ENCODE data around the gene GSTM3. TPM values are rescaled to one million over a fixed set of nuclear protein-coding genes. Genes with fewer than 3 reads are reported as not detected.

GSTM3 gene
- total RNA-seq, 4 donors from 2014 or later = 65.9 to 288 (median 114) TPM

- TF ChIP-seq POLR2AphosphoS5 (IDR thresholded peaks at IDR 0.05) = no peak
- no peak for TF ChIP-seq EP300 (IDR thresholded peaks at IDR 0.05)
- TF ChIP-seq POLR2A (IDR thresholded peaks at IDR 0.05) = no peak
- no peak for TF ChIP-seq CTCF (IDR thresholded peaks at IDR 0.05)
- Histone ChIP-seq H3K27me3 (no peaks in the 10 kb centered on the region), H3K4me1 (peaks cover 9% of the 10 kb centered on the region), H3K36me3 (no peaks in the 10 kb centered on the region), H3K4me3 (no peak overlapping the region), H3K9me3 (no peaks in the 10 kb centered on the region), H3K27ac (no peak overlapping the region)
- DNase-seq (ENCODE audit: low spot score in 2 of 2) = peak in 1 of 2 donors; percentile 31
- WGBS = 11% methylated on average over 1 of the region's 1 CpG
These were observed 34.6 kb upstream of the GSTM3 start for GRCh38 chr1:109775398-109775797.

- Histone ChIP-seq H3K9me3 (no peaks in the 10 kb centered on the region), H3K27me3 (no peaks in the 10 kb centered on the region), H3K36me3 (no peaks in the 10 kb centered on the region), H3K4me1 (peaks cover 9% of the 10 kb centered on the region), H3K27ac (no peak overlapping the region), H3K4me3 (no peak overlapping the region)
- DNase-seq (ENCODE audit: low spot score in 2 of 2) = peak in 1 of 2 donors; percentile 67
- TF ChIP-seq EP300 (IDR thresholded peaks at IDR 0.05) (no peak), CTCF (IDR thresholded peaks at IDR 0.05) (no peak), POLR2AphosphoS5 (IDR thresholded peaks at IDR 0.05) (no peak), POLR2A (IDR thresholded peaks at IDR 0.05) (no peak)
- WGBS = 51% methylated on average over 6 of the region's 6 CpGs
These were observed 33.2 kb upstream of the GSTM3 start for GRCh38 chr1:109773900-109774485.

GRCh38 chr1:109773203-109773899, 32.5 kb upstream of the GSTM3 start:
- no peak overlapping the region for H3K4me3 ChIP-seq
- H3K27me3 ChIP-seq = no peaks in the 10 kb centered on the region
- WGBS = 44% methylated on average over 17 of the region's 17 CpGs
- no peaks in the 10 kb centered on the region for H3K9me3 ChIP-seq
- no peaks in the 10 kb centered on the region for H3K36me3 ChIP-seq
- DNase-seq (ENCODE audit: low spot score in 2 of 2) = peak; percentile 89 to 93
- H3K4me1 ChIP-seq = peaks cover 9% of the 10 kb centered on the region
- TF ChIP-seq POLR2A (IDR thresholded peaks at IDR 0.05) (no peak), EP300 (IDR thresholded peaks at IDR 0.05) (no peak), CTCF (IDR thresholded peaks at IDR 0.05) (peak; percentile 80 to 83), POLR2AphosphoS5 (IDR thresholded peaks at IDR 0.05) (peak in 1 of 3 donors; percentile 25)
- no peak overlapping the region for H3K27ac ChIP-seq

GRCh38 chr1:109772658-109773202, 31.9 kb upstream of the GSTM3 start:
- no peaks in the 10 kb centered on the region for H3K36me3 ChIP-seq
- TF ChIP-seq POLR2A (IDR thresholded peaks at IDR 0.05) (no peak), EP300 (IDR thresholded peaks at IDR 0.05) (no peak), POLR2AphosphoS5 (IDR thresholded peaks at IDR 0.05) (no peak), CTCF (IDR thresholded peaks at IDR 0.05) (no peak)
- WGBS = 94% methylated on average over 3 of the region's 6 CpGs
- H3K4me1 ChIP-seq = peaks cover 9% of the 10 kb centered on the region
- H3K9me3 ChIP-seq = no peaks in the 10 kb centered on the region
- no peak overlapping the region for H3K4me3 ChIP-seq
- H3K27me3 ChIP-seq = no peaks in the 10 kb centered on the region
- DNase-seq (ENCODE audit: low spot score in 2 of 2) = peak in 1 of 2 donors; percentile 59
- no peak overlapping the region for H3K27ac ChIP-seq
